ENCODE measurements around the gene DCAF17.

DNA sequence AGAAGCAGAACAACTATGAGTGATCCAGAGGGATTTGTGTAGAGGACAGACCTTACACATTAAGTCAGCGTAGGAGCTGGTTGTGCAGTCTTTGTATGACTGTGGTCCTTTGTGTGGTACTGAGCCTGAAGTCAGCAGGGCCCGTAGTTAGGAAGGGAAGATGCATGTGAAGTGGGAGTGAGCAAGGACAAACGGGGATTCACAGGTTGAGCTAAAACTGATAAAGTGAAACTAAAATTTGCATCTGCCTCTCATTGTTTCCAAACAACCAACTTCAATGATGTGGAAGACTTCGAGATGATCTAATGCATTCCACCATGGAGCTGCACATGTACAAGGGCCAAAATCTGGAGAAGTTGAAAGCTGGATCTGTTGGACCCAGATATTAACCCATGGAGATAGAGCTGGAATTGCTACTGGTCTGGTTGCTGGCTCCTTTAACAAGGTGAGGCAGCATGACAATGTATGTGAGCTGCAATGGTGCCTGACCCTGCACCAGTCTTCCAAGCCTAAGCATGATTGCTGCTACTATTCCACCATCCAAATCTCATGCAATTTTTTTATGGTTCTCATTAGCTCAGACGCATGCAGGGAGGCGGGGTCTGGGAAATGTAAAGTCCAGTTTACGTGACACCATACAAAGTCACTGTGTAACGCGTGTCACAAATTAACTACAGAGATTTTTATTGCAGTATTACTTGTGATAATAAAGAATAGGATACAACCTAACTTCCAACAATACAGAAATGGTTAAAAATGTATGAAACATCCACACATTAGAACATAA lies 76.1 kb downstream of the DCAF17 start:
- TF ChIP-seq POLR2AphosphoS5 (IDR thresholded peaks at IDR 0.05; ENCODE audit: low read depth, low read length) = no peak
- no peak for TF ChIP-seq POLR2A (IDR thresholded peaks at IDR 0.05; ENCODE audit: low read depth, low read length)
